GM18861 (cell line): ENCODE results near the gene ZNF366.

Experiments
- ATAC-seq: cut with Tn5 transposase; IDR thresholded peaks from one replicate; pipeline ENCODE4 v1.9.1; 2021; ENCODE audit not compliant: unreplicated experiment

Gene ZNF366

GRCh38 chr5:72495410-72495809, 11.8 kb downstream of the ZNF366 start:
- ATAC-seq = no peak

- ATAC-seq = no peak
Observed at GRCh38 chr5:72494623-72495124, 12.5 kb downstream of the ZNF366 start.

GRCh38 chr5:72489536-72489935, 17.7 kb downstream of the ZNF366 start:
- no peak for ATAC-seq

- ATAC-seq = no peak
Observed at GRCh38 chr5:72488756-72489155, 18.5 kb downstream of the ZNF366 start.

- no peak for ATAC-seq
Observed at GRCh38 chr5:72487177-72487576, 20.0 kb downstream of the ZNF366 start.

GRCh38 chr5:72486371-72486770, 20.8 kb downstream of the ZNF366 start:
- no peak for ATAC-seq

GRCh38 chr5:72485430-72485974, 21.7 kb downstream of the ZNF366 start:
- ATAC-seq = no peak

GRCh38 chr5:72482046-72482445, 25.2 kb downstream of the ZNF366 start:
- ATAC-seq = no peak

- ATAC-seq = no peak
Observed at GRCh38 chr5:72480841-72481240, 26.4 kb downstream of the ZNF366 start.

GRCh38 chr5:72479921-72480320, 27.3 kb downstream of the ZNF366 start:
- ATAC-seq = no peak

- ATAC-seq = no peak
Observed at GRCh38 chr5:72478684-72479083, 28.5 kb downstream of the ZNF366 start.

- ATAC-seq = no peak
Observed at GRCh38 chr5:72478276-72478675, 28.9 kb downstream of the ZNF366 start.

GRCh38 chr5:72477644-72478043, 29.6 kb downstream of the ZNF366 start:
- no peak for ATAC-seq

- no peak for ATAC-seq
Observed at GRCh38 chr5:72477176-72477575, 30.0 kb downstream of the ZNF366 start.

GRCh38 chr5:72476721-72477120, 30.5 kb downstream of the ZNF366 start:
- no peak for ATAC-seq

GRCh38 chr5:72476275-72476674, 30.9 kb downstream of the ZNF366 start:
- ATAC-seq = no peak

- ATAC-seq = no peak
Observed at GRCh38 chr5:72474516-72474915, 32.7 kb downstream of the ZNF366 start.

GRCh38 chr5:72474046-72474500, 33.1 kb downstream of the ZNF366 start:
- no peak for ATAC-seq

- ATAC-seq = no peak
Observed at GRCh38 chr5:72472666-72473422, 34.4 kb downstream of the ZNF366 start.

GRCh38 chr5:72472031-72472430, 35.2 kb downstream of the ZNF366 start:
- ATAC-seq = no peak

GRCh38 chr5:72470826-72471225, 36.4 kb downstream of the ZNF366 start:
- ATAC-seq = no peak

- no peak for ATAC-seq
Observed at GRCh38 chr5:72468606-72469005, 38.6 kb downstream of the ZNF366 start.

GRCh38 chr5:72468024-72468423, 39.2 kb downstream of the ZNF366 start:
- ATAC-seq = no peak
